H1 (cell line): Measurements from ENCODE around the gene SMIM29. TPM values are rescaled to one million over a fixed set of nuclear protein-coding genes. Genes with fewer than 3 reads are reported as not detected.

Source experiments
- ASH2L ChIP-seq: fragments of 200-600, 300-600 bp; sonication (generic); IDR thresholded peaks from one replicate; pipeline ENCODE4 v1.7.1; 2017; ENCODE audit warnings: low read length
- BCL11A ChIP-seq, 2 experiments: IDR thresholded peaks; one replicate each; pipeline ENCODE4 v1.6.1; 2011; ENCODE audit warnings: low read depth in 2 of 2, low read length in 2 of 2, mild to moderate bottlenecking in 2 of 2
- CBX5 ChIP-seq: fragments of 300-800, 300-1000 bp; sonication (generic); IDR thresholded peaks from 2 replicates; pipeline ENCODE4 v1.7.1; 2016; ENCODE audit warnings: antibody characterized with exemption, low read length, low read depth
- CHD2 ChIP-seq: IDR thresholded peaks from 2 replicates; pipeline ENCODE4 v1.6.1; 2012; ENCODE audit warnings: low read length, improper control_type of control experiment
- HDAC2 ChIP-seq, 2 experiments: fragments of 300-600 bp in 1 of 2; sonication (generic) in 1 of 2; IDR thresholded peaks; 2 replicates each; pipeline ENCODE4 v1.6.1; 2011 to 2012; ENCODE audit warnings: low read depth in 2 of 2, low read length in 2 of 2, mild to moderate bottlenecking in 2 of 2, moderate library complexity in 2 of 2, borderline replicate concordance in 1 of 2, inconsistent platforms in 1 of 2
- JUND ChIP-seq: IDR thresholded peaks from 2 replicates; pipeline ENCODE4 v1.6.1; 2011; ENCODE audit warnings: mild to moderate bottlenecking, improper control_type of control experiment, low read length
- KDM1A ChIP-seq: fragments of 200-600, 300-600 bp; sonication (generic); IDR thresholded peaks from 2 replicates; pipeline ENCODE4 v1.7.1; 2016; ENCODE audit warnings: mild to moderate bottlenecking, low read length, borderline replicate concordance
- KDM4A ChIP-seq: IDR thresholded peaks from one replicate; pipeline ENCODE4 v1.7.1; 2012; ENCODE audit warnings: low read depth, mild to moderate bottlenecking, moderate library complexity, low read length, inconsistent platforms; ENCODE audit not compliant: severe bottlenecking
- PHF8 ChIP-seq: fragments of 200-600 bp; sonication (generic); conservative IDR thresholded peaks from 2 replicates; pipeline ENCODE4 v1.7.1; 2012; ENCODE audit warnings: low read depth, mild to moderate bottlenecking, inconsistent platforms, low read length, moderate library complexity
- POLR2A ChIP-seq, 2 experiments: IDR thresholded peaks; 1 replicate in 1 of 2; 2 replicates in 1 of 2; pipeline ENCODE4 v1.6.1; 2011; ENCODE audit warnings: low read depth in 2 of 2, low read length in 2 of 2, mild to moderate bottlenecking in 2 of 2; ENCODE audit errors: control extremely low read depth in 1 of 2
- RBBP5 ChIP-seq: IDR thresholded peaks from 2 replicates; pipeline ENCODE4 v1.7.1; 2012; ENCODE audit warnings: low read depth, mild to moderate bottlenecking, inconsistent platforms, low read length, moderate library complexity, borderline replicate concordance
- RFX5 ChIP-seq: IDR thresholded peaks from 2 replicates; pipeline ENCODE4 v1.6.1; 2011; ENCODE audit warnings: low read depth, low read length, improper control_type of control experiment, borderline replicate concordance
- RNF2 ChIP-seq: fragments of 200-900, 300-1000 bp; sonication (generic); IDR thresholded peaks from 2 replicates; pipeline ENCODE4 v1.7.1; 2016; ENCODE audit warnings: borderline replicate concordance, low read depth, mild to moderate bottlenecking, antibody characterized with exemption, low read length; ENCODE audit not compliant: poor library complexity, severe bottlenecking; ENCODE audit errors: missing control alignments
- RXRA ChIP-seq: IDR thresholded peaks from 2 replicates; pipeline ENCODE4 v1.6.1; 2011; ENCODE audit warnings: low read depth, mild to moderate bottlenecking, low read length, moderate library complexity; ENCODE audit not compliant: insufficient read depth
- SAP30 ChIP-seq: fragments of 300-600 bp; sonication (generic); IDR thresholded peaks from 2 replicates; pipeline ENCODE4 v1.7.1; 2012; ENCODE audit warnings: low read length, moderate library complexity, mild to moderate bottlenecking, inconsistent platforms; ENCODE audit not compliant: insufficient read depth, insufficient replicate concordance
- SIRT6 ChIP-seq: IDR thresholded peaks from one replicate; pipeline ENCODE4 v1.7.1; 2012; ENCODE audit warnings: low read length, inconsistent platforms
- SIX5 ChIP-seq: IDR thresholded peaks from 2 replicates; pipeline ENCODE4 v1.6.1; 2011; ENCODE audit warnings: mild to moderate bottlenecking, low read depth, low read length
- SUZ12 ChIP-seq: fragments of 200-600 bp; sonication (generic); IDR thresholded peaks from 2 replicates; pipeline ENCODE4 v1.6.1; 2012; ENCODE audit warnings: mild to moderate bottlenecking, inconsistent platforms, low read length, moderate library complexity, mixed read lengths
- TAF1 ChIP-seq: IDR thresholded peaks from 2 replicates; pipeline ENCODE4 v1.6.1; 2011; ENCODE audit warnings: mild to moderate bottlenecking, low read depth, low read length
- TAF7 ChIP-seq: optimal IDR thresholded peaks from 2 replicates; pipeline ENCODE3; 2011; ENCODE audit warnings: low read depth, mild to moderate bottlenecking, inconsistent platforms, low read length, moderate library complexity, borderline replicate concordance
- TCF12 ChIP-seq: IDR thresholded peaks from 2 replicates; pipeline ENCODE4 v1.6.1; 2011; ENCODE audit warnings: low read depth, mild to moderate bottlenecking, low read length
- TEAD4 ChIP-seq: IDR thresholded peaks from 2 replicates; pipeline ENCODE4 v1.6.1; 2012; ENCODE audit warnings: low read depth, low read length, inconsistent platforms, mixed read lengths
- ZNF274 ChIP-seq: IDR thresholded peaks from 2 replicates; pipeline ENCODE4 v1.7.0; 2012; ENCODE audit warnings: low read length, borderline replicate concordance; ENCODE audit errors: extremely low read depth
- polyA plus RNA-seq, 7 experiments: library from polyadenylated mRNA; depleted of rRNA in 3 of 7; stranded (reverse) in 5 of 7; unstranded in 2 of 7; fragments of >200 nt in 5 of 7; fragments of 200-250 nt in 2 of 7; gene quantifications; 1 replicate in 5 of 7; 2 replicates in 1 of 7; 4 replicates in 1 of 7; pipeline versions ENCODE4 v1.2.1 to v1.2.3, GENCODE V29; 2011 to 2013; ENCODE audit warnings: missing spikeins in 2 of 7, mixed read lengths in 2 of 7
- total RNA-seq: library from RNA; stranded (reverse); fragmentation: NEBNext Ultra II Directional; extraction: Animal tissue kit (Norgen Biotek cat#: 25700); gene quantifications from 2 replicates; pipeline ENCODE4 v1.2.1, GENCODE V29; 2021
- TF ChIP-seq, protein P1 (sequence below): IDR thresholded peaks from 2 replicates; pipeline ENCODE4 v1.6.1; 2012; ENCODE audit warnings: inconsistent platforms

Gene SMIM29
- total and polyA plus RNA-seq, 2 of the 8 experiments (the other 6 are each of a cell fraction or from before 2014, with no cell fraction given) = 7.0 to 22.4 TPM

DNA sequence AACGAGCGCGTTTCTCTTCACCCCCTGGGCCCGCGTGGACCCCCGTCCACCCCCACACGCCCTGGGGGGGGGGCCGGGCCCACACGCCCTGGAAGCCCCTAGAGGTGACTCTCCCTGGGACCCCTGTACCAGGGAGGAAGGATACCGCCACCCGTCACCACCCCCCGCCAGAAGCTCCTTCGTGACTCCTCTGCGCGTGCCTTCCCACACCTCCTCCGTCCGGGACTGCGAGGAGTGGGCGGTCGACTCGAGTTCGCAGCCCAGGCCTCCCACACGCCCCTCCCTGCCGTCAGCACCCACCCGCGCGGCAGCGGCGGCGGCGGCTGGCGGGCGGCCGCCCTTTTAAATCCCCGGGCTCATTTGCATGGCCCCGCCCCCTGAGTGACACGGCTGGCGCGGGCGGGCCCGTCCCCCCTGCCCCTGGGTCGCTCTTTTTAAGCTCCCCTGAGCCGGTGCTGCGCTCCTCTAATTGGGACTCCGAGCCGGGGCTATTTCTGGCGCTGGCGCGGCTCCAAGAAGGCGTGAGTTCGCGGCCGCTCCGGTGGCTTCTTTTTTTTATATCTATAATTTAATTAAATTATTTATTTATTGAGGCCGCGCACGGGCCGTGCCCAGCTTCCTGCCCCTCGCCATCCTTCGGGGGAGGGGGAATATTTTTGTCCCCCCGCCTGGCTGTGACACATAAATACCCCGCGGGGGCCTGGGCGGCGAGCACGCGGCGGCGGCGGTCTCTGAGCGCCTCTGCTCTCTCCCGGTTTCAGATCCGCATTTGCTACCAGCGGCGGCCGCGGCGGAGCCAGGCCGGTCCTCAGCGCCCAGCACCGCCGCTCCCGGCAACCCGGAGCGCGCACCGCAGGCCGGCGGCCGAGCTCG is 12.1 kb downstream of the SMIM29 start, which contains the start of gene HMGA1 (continued):
- TF ChIP-seq SUZ12 = no peak
- TF ChIP-seq POLR2A (IDR thresholded peaks at IDR 0.05; ENCODE audit: control extremely low read depth in 1 of 2, low read depth in 2 of 2, low read length in 2 of 2) = peak in 1 of 2 experiments; percentile 96; a peak in 2 of 3 replicates
- no peak for TF ChIP-seq JUND
- peak; percentile 95 for TF ChIP-seq TAF7
- TF ChIP-seq RFX5 = no peak
- TF ChIP-seq SAP30 = no peak
- no peak for TF ChIP-seq HDAC2 (IDR thresholded peaks at IDR 0.05; ENCODE audit: borderline replicate concordance in 1 of 2, low read depth in 2 of 2, low read length in 2 of 2)
- peak; percentile 7 for TF ChIP-seq ASH2L
- TF ChIP-seq, protein P1, sequence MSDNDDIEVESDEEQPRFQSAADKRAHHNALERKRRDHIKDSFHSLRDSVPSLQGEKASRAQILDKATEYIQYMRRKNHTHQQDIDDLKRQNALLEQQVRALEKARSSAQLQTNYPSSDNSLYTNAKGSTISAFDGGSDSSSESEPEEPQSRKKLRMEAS = no peak
- no peak for TF ChIP-seq ZNF274
- peak; percentile 38 for TF ChIP-seq KDM4A
- TF ChIP-seq TAF1 = peak; percentile 93
- TF ChIP-seq SIRT6 = no peak
- TF ChIP-seq RXRA = no peak
- TF ChIP-seq RNF2 = no peak
- no peak for TF ChIP-seq BCL11A (IDR thresholded peaks at IDR 0.05; ENCODE audit: low read depth in 2 of 2, low read length in 2 of 2)
- no peak for TF ChIP-seq CBX5
- TF ChIP-seq KDM1A = no peak
- no peak for TF ChIP-seq RBBP5
- no peak for TF ChIP-seq TEAD4
- peak; percentile 91 for TF ChIP-seq PHF8
- TF ChIP-seq CHD2 = no peak
- no peak for TF ChIP-seq SIX5
- no peak for TF ChIP-seq TCF12
